H1 (cell line): Measurements from ENCODE around the gene ACOT11.

ENCODE experiments used
- BRCA1 ChIP-seq: IDR thresholded peaks from 2 replicates; pipeline ENCODE4 v1.6.1; 2012; ENCODE audit warnings: low read depth, low read length, improper control_type of control experiment
- CTCF ChIP-seq, 3 experiments: IDR thresholded peaks; 1 replicate in 2 of 3; 2 replicates in 1 of 3; pipeline versions ENCODE4 v1.5.1 to v1.6.1; 2011; ENCODE audit warnings: low read length in 3 of 3, mild to moderate bottlenecking in 3 of 3, inconsistent platforms in 2 of 3, low read depth in 1 of 3, moderate library complexity in 1 of 3; ENCODE audit not compliant: insufficient read depth in 1 of 3; ENCODE audit errors: control extremely low read depth in 1 of 3
- EGR1 ChIP-seq: IDR thresholded peaks from 2 replicates; pipeline ENCODE4 v1.6.1; 2011; ENCODE audit warnings: low read depth, low read length, borderline replicate concordance
- EZH2 ChIP-seq: fragments of 200-600 bp; sonication (generic); IDR thresholded peaks from 2 replicates; pipeline ENCODE4 v1.7.1; 2012; ENCODE audit warnings: low read depth, mild to moderate bottlenecking, moderate library complexity, low read length, inconsistent platforms; ENCODE audit not compliant: severe bottlenecking
- PHF8 ChIP-seq: fragments of 200-600 bp; sonication (generic); conservative IDR thresholded peaks from 2 replicates; pipeline ENCODE4 v1.7.1; 2012; ENCODE audit warnings: low read depth, mild to moderate bottlenecking, inconsistent platforms, low read length, moderate library complexity
- POLR2A ChIP-seq, 2 experiments: IDR thresholded peaks; 1 replicate in 1 of 2; 2 replicates in 1 of 2; pipeline ENCODE4 v1.6.1; 2011; ENCODE audit warnings: low read depth in 2 of 2, low read length in 2 of 2, mild to moderate bottlenecking in 2 of 2; ENCODE audit errors: control extremely low read depth in 1 of 2
- POLR2AphosphoS5 ChIP-seq: IDR thresholded peaks from 2 replicates; pipeline ENCODE4 v1.6.1; 2011; ENCODE audit warnings: low read depth, low read length
- RAD21 ChIP-seq, 2 experiments: IDR thresholded peaks in 1 of 2; conservative IDR thresholded peaks in 1 of 2; 2 replicates each; pipeline ENCODE4 v1.6.1; 2011; ENCODE audit warnings: low read depth in 2 of 2, low read length in 2 of 2, improper control_type of control experiment in 1 of 2, inconsistent platforms in 1 of 2, mild to moderate bottlenecking in 1 of 2, moderate library complexity in 1 of 2
- RXRA ChIP-seq: IDR thresholded peaks from 2 replicates; pipeline ENCODE4 v1.6.1; 2011; ENCODE audit warnings: low read depth, mild to moderate bottlenecking, low read length, moderate library complexity; ENCODE audit not compliant: insufficient read depth
- SP1 ChIP-seq: IDR thresholded peaks from 2 replicates; pipeline ENCODE4 v1.6.1; 2011; ENCODE audit warnings: low read depth, low read length
- TBP ChIP-seq: IDR thresholded peaks from 2 replicates; pipeline ENCODE4 v1.6.1; 2011; ENCODE audit warnings: low read depth, low read length, improper control_type of control experiment
- TEAD4 ChIP-seq: IDR thresholded peaks from 2 replicates; pipeline ENCODE4 v1.6.1; 2012; ENCODE audit warnings: low read depth, low read length, inconsistent platforms, mixed read lengths
- TF ChIP-seq, protein P1 (sequence below): IDR thresholded peaks from 2 replicates; pipeline ENCODE4 v1.6.1; 2012; ENCODE audit warnings: low read length, inconsistent platforms

- TF ChIP-seq RXRA: no peak
- TF ChIP-seq CTCF (IDR thresholded peaks at IDR 0.05; ENCODE audit: control extremely low read depth in 1 of 3, insufficient read depth in 1 of 3, low read depth in 1 of 3, low read length in 3 of 3): no peak
- TF ChIP-seq POLR2AphosphoS5: no peak
- no peak for TF ChIP-seq BRCA1
- no peak for TF ChIP-seq SP1
- TF ChIP-seq POLR2A (IDR thresholded peaks at IDR 0.05; ENCODE audit: control extremely low read depth in 1 of 2, low read depth in 2 of 2, low read length in 2 of 2): no peak
- TF ChIP-seq TBP: no peak
- no peak for TF ChIP-seq PHF8
- TF ChIP-seq, protein P1, sequence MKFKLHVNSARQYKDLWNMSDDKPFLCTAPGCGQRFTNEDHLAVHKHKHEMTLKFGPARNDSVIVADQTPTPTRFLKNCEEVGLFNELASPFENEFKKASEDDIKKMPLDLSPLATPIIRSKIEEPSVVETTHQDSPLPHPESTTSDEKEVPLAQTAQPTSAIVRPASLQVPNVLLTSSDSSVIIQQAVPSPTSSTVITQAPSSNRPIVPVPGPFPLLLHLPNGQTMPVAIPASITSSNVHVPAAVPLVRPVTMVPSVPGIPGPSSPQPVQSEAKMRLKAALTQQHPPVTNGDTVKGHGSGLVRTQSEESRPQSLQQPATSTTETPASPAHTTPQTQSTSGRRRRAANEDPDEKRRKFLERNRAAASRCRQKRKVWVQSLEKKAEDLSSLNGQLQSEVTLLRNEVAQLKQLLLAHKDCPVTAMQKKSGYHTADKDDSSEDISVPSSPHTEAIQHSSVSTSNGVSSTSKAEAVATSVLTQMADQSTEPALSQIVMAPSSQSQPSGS: no peak
- no peak for TF ChIP-seq EGR1
- no peak for TF ChIP-seq TEAD4
- TF ChIP-seq EZH2: no peak
- no peak for TF ChIP-seq RAD21 (IDR thresholded peaks at IDR 0.05 in 1 of 2, conservative IDR thresholded peaks at IDR 0.05 in 1 of 2; ENCODE audit: low read depth in 2 of 2, low read length in 2 of 2)
These were observed 11.8 kb downstream of the ACOT11 start for GRCh38 chr1:54559771-54560231.
